Erythroblast (primary cell): ENCODE measurements around the gene MOV10.

Experiments
- GATA1 ChIP-seq: IDR thresholded peaks from 2 replicates; pipeline ENCODE4 v1.6.1; 2011; ENCODE audit warnings: low read depth, mild to moderate bottlenecking, control low read depth, low read length, moderate library complexity
- POLR2A ChIP-seq: IDR thresholded peaks from 2 replicates; pipeline ENCODE4 v1.6.1; 2011; ENCODE audit warnings: mild to moderate bottlenecking, low read length

DNA sequence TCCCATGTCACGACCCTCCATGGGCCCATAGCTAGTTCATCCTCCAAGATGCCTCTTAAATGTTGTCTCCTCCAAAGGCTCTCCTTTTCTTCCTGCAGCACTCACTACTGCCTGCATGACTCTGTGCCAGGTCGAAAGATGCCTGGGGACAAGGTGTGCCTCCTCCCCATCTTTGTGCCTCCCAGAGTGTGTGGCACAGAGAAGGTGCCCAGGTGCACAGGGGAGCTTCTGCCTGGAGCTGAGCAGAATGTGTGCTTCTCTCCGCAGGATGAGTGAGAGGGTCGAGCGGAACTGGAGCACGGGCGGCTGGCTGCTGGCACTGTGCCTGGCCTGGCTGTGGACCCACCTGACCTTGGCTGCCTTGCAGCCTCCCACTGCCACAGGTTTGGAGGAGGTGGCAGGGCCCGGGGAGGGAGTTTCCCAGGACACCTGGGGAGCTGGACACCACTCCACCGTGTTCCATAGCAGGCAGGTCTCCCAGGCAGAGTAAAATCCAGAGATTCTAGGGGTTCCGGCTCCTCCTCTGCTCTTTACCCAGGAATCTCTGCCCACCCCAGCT, 47.6 kb downstream of the MOV10 start:
- TF ChIP-seq GATA1 (no peak), POLR2A (no peak)
